Activated naive CD4-positive, alpha-beta T cell treated with anti-CD3 and anti-CD28 coated beads for 36 hours (primary cell): ENCODE data around the gene CORO2A. TPM values are rescaled to one million over a fixed set of nuclear protein-coding genes. Genes with fewer than 3 reads are reported as not detected.

Source experiments
- CTCF ChIA-PET: fragments of 350-600 bp; sonication (Branson Sonifier 250); formaldehyde crosslinking; loops from one replicate; lab custom pipeline; 2021; ENCODE audit warnings: antibody characterized with exemption; lab: Charles Lee
- DNase-seq: peaks from one replicate; pipeline ENCODE4 v3.0.0-alpha.2; 2020
- H3K27ac Mint-ChIP-seq: one replicate; pipeline ENCODE4 v1.8.0; 2021; ENCODE audit warnings: mild to moderate bottlenecking, mixed read lengths
- H3K27me3 Mint-ChIP-seq: one replicate; pipeline ENCODE4 v1.8.0; 2021; ENCODE audit warnings: low read depth, mixed read lengths
- H3K36me3 Mint-ChIP-seq: one replicate; pipeline ENCODE4 v1.8.0; 2021; ENCODE audit warnings: low read depth, mixed read lengths
- H3K4me1 Mint-ChIP-seq: one replicate; pipeline ENCODE4 v1.8.0; 2021; ENCODE audit warnings: low read depth, mixed read lengths
- H3K4me3 Mint-ChIP-seq: one replicate; pipeline ENCODE4 v1.8.0; 2021; ENCODE audit warnings: mild to moderate bottlenecking, moderate library complexity, mixed read lengths
- H3K9me3 Mint-ChIP-seq: one replicate; pipeline ENCODE4 v1.8.0; 2021; ENCODE audit warnings: mixed read lengths
- intact Hi-C: fragments of 100-400 bp; cut with micrococcal nuclease; formaldehyde crosslinking; loops from one replicate; pipeline ENCODE4 v1.15.1; 2023
- total RNA-seq, 2 experiments: library from RNA; stranded (reverse); gene quantifications; one replicate each; pipeline ENCODE4 v1.2.3, GENCODE V29; 2021

CORO2A gene
- total RNA-seq, 2 experiments from 2014 or later, result 8.1 to 8.2 TPM

DNA sequence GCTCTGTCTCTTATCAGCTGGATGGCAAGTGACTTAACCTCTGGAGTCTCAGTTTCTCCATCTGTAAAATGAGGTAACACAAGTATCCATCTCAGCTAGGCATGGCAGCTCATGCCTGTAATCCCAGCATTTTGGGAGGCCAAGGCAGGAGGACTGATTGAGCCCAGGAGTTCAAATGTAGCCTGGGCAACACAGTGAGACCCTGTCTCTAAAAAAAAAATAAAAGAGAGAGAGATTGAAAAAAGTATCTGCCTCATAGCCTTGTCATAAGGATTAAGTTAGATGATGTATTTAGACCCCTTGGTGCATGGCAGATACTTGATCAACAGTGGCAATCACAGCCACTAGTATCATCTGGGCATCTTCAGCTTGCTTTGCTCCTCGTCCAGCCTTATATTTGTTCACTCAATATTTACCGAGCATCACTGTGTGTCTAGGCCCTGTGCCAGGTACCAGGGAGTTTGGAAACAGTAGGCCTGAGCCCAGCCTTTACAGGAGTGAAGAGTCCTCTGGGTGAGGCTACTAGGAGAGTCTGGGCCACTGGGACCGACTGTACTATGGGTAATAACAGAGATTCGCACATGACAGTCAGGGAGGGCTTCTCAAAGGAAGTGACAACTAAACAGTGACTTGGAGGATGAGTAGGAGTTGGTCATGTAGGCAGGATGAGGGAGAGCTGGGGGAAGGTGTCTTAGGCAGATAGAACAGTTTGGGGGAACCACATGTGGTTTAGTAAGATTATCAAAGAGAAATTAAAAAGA, 34.2 kb downstream of the CORO2A start:
- Mint-ChIP-seq H3K4me1 (peaks cover 8% of the 10 kb centered on the region), H3K36me3 (peaks cover 1% of the 10 kb centered on the region), H3K9me3 (no peaks in the 10 kb centered on the region), H3K27ac (no peak overlapping the region), H3K4me3 (no peak overlapping the region), H3K27me3 (no peaks in the 10 kb centered on the region)
- CTCF ChIA-PET, result interaction anchor here (0.5 to 1.2 kb wide), 2 partner anchors 34 to 101 kb away, joined by 3 to 8 read pairs; partner anchors contain the start of gene CORO2A
- intact Hi-C loops, result no loop called here
- DNase-seq, result no peak

GRCh38 chr9:98157372-98157771, 35.1 kb downstream of the CORO2A start:
- Mint-ChIP-seq H3K27ac (no peak overlapping the region), H3K4me1 (peaks cover 8% of the 10 kb centered on the region), H3K9me3 (no peaks in the 10 kb centered on the region), H3K36me3 (peaks cover 1% of the 10 kb centered on the region), H3K4me3 (no peak overlapping the region), H3K27me3 (no peaks in the 10 kb centered on the region)
- intact Hi-C loops, result no loop called here
- CTCF ChIA-PET, result interaction anchor here (1.2 kb wide), 1 partner anchor 35 kb away, joined by 3 read pairs; the partner anchor contains the start of gene CORO2A
- DNase-seq, result no peak

GRCh38 chr9:98154678-98155077, 37.8 kb downstream of the CORO2A start:
- no peak for DNase-seq
- H3K36me3 Mint-ChIP-seq, result peaks cover 1% of the 10 kb centered on the region
- CTCF ChIA-PET, result interaction anchor here (0.7 kb wide), 1 partner anchor 1366 kb away, joined by 4 read pairs; no protein-coding TSS in a partner anchor
- intact Hi-C loops, result no loop called here
- H3K9me3 Mint-ChIP-seq, result no peaks in the 10 kb centered on the region
- no peaks in the 10 kb centered on the region for H3K27me3 Mint-ChIP-seq
- H3K4me1 Mint-ChIP-seq, result peaks cover 8% of the 10 kb centered on the region
- H3K27ac Mint-ChIP-seq, result no peak overlapping the region
- H3K4me3 Mint-ChIP-seq, result no peak overlapping the region

DNA sequence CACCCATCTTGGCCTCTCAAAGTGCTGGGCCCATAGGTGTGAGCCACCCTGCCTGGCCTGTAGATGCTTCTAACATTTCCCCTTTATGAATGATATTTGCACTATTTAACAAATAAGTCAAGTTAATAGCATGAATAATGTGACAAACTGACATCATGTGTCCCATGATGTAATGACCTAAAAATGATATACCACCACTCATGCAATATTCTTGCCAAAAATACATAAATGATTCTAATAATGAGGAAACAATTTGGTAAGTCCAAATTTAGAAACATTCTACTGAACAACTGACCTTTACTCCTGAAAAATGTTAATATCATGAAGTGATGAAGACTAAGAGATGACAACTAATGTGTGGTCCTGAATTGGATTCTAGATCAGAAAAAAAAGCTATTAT, 39.9 kb downstream of the CORO2A start:
- Mint-ChIP-seq H3K4me3 (no peak overlapping the region), H3K36me3 (peaks cover 3% of the 10 kb centered on the region), H3K4me1 (no peaks in the 10 kb centered on the region), H3K9me3 (no peaks in the 10 kb centered on the region), H3K27me3 (no peaks in the 10 kb centered on the region), H3K27ac (no peak overlapping the region)
- DNase-seq, result no peak
- CTCF ChIA-PET, result no interaction called here
- intact Hi-C loops, result no loop called here

GRCh38 chr9:98150721-98151120, 41.7 kb downstream of the CORO2A start:
- Mint-ChIP-seq H3K9me3 (no peaks in the 10 kb centered on the region), H3K27me3 (no peaks in the 10 kb centered on the region), H3K4me3 (no peak overlapping the region), H3K36me3 (peaks cover 2% of the 10 kb centered on the region), H3K4me1 (peaks cover 1% of the 10 kb centered on the region), H3K27ac (no peak overlapping the region)
- DNase-seq, result no peak
- CTCF ChIA-PET, result no interaction called here
- intact Hi-C loops, result no loop called here

DNA sequence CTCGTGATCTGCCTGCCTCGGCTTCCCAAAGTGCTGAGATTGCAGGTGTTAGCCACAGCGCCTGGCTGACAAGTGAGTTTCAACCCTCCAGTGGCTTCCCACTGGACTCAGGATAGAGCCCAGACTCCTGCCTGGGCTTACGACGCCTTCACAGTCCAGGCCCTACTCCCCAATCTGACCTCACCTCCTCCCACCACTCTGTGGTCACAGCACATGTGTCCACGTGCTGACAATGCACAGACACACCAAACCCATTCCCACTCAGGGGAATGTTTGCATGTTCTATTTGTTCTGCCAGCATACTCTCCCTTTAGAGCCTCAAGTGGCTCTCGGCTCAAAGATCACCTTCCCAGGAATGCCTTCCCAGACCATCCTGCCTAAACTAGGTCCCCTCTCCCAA, 42.3 kb downstream of the CORO2A start:
- Mint-ChIP-seq H3K9me3 (no peaks in the 10 kb centered on the region), H3K27me3 (no peaks in the 10 kb centered on the region), H3K27ac (no peak overlapping the region), H3K36me3 (peaks cover 1% of the 10 kb centered on the region), H3K4me3 (no peak overlapping the region), H3K4me1 (peaks cover 1% of the 10 kb centered on the region)
- CTCF ChIA-PET, result no interaction called here
- intact Hi-C loops, result no loop called here
- no peak for DNase-seq

DNA sequence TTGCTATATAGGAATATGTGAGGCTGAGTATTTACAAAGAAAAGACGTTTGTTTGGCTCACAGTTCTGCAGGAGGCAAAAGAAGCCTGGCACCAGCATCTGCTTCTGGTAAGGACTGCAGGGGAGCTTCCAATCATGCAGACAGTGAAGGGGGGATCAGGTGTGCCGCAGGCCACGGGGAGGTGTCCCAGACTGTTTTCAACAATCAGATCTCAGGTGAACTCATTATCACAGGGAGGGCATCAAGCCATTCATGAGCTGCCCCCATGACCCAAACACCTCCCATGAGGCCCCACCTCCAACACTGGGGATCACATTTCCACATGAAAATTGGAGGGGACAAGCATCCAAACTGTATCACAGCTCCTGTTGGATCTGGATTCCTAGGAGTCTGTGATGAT, 43.0 kb downstream of the CORO2A start:
- Mint-ChIP-seq H3K27me3 (no peaks in the 10 kb centered on the region), H3K9me3 (no peaks in the 10 kb centered on the region), H3K4me3 (no peak overlapping the region), H3K4me1 (peaks cover 1% of the 10 kb centered on the region), H3K27ac (no peak overlapping the region), H3K36me3 (peaks cover 1% of the 10 kb centered on the region)
- DNase-seq, result no peak
- intact Hi-C loops, result no loop called here
- CTCF ChIA-PET, result interaction anchor here (1.1 kb wide), 1 partner anchor 76 kb away, joined by 3 read pairs; no protein-coding TSS in a partner anchor

DNA sequence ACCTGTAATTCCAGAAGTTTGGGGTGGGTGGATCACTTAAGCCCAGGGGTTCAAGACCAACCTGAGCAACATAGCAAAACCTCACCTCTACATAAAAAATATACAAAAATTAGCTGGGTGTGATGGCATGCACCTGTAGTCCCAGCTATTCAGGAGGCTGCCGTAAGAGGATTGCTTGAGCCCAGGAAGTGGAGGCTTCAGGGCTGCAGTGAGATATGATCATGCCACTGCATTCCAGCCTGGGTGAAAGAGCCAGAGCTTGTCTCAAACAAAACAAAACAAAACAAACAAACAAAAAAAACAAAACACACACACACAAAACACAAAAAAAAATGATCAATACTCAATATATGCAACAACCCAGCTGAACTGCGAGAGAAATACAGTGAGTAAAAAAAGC, 44.0 kb downstream of the CORO2A start:
- CTCF ChIA-PET, result interaction anchor here (0.7 to 1.1 kb wide), 3 partner anchors 10 to 258 kb away, joined by 3 read pairs; no protein-coding TSS in a partner anchor
- H3K4me1 Mint-ChIP-seq, result peaks cover 1% of the 10 kb centered on the region
- DNase-seq, result no peak
- peaks cover 1% of the 10 kb centered on the region for H3K36me3 Mint-ChIP-seq
- intact Hi-C loops, result no loop called here
- H3K4me3 Mint-ChIP-seq, result no peak overlapping the region
- no peak overlapping the region for H3K27ac Mint-ChIP-seq
- no peaks in the 10 kb centered on the region for H3K9me3 Mint-ChIP-seq
- no peaks in the 10 kb centered on the region for H3K27me3 Mint-ChIP-seq

DNA sequence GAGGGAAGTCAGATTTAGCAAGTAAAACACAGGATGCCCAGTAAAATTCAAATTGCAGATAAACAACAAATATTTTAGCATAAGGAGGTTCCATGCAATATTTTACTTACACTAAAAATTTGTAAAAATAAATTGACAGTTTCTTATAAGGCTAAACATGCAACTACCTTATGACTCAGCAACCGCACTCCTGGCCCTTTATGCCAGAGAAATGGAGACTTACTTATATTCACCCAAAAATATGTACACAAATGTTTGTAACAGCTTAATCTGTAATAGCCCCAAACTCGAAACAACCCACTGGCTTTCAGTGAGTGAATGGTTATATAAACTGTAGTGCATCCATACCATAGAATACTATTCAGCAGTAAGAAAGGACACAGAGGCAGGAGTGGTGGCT, 44.9 kb downstream of the CORO2A start:
- Mint-ChIP-seq H3K36me3 (peaks cover 1% of the 10 kb centered on the region), H3K4me3 (no peak overlapping the region), H3K27ac (no peak overlapping the region), H3K9me3 (no peaks in the 10 kb centered on the region), H3K4me1 (peaks cover 1% of the 10 kb centered on the region), H3K27me3 (no peaks in the 10 kb centered on the region)
- CTCF ChIA-PET, result interaction anchor here (0.7 kb wide), 1 partner anchor 257 kb away, joined by 3 read pairs; no protein-coding TSS in a partner anchor
- DNase-seq, result no peak
- intact Hi-C loops, result no loop called here

DNA sequence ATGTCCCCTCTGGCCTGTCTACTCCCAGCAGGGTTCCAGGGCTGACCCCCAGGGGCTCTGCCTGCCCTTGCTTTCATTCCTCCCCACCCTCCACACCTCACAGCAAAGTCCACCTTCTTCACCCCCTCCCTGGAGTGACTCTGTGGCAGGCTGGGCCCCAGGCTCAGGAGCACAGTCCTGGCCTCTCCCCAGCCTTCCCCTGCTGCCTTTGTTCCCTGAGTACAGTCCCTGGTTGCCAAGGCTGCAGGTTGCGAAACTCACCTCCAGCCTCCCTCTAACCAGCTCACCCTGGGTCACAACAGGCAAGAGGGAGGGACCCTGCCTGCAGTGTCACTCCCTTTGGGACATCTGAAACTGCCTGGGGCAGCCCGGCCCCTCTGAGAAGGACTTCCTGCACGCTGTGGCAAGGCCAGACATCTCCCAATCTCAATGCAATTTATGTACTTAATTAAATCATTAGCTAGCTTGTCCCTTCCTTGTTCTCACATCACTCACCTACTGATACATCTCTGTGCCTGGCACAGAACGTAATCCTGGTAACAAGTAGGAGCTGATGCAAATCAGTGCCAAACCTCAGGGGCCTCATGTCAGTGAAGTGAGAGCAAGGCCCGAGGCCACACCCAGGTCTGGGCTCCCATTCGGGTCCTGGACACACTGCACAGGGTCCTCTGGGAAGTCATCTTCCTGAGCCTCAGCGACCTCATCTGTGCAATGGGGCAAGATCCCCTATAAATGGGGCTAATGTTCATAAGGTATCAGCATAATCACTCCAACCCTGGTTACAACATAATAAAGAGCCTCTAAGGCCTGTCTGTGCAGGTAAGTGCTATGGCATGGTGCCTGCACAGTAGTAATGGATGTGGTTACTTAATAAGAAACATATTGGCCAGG, 46.1 kb downstream of the CORO2A start:
- Mint-ChIP-seq H3K9me3 (no peaks in the 10 kb centered on the region), H3K36me3 (peaks cover 1% of the 10 kb centered on the region), H3K27me3 (no peaks in the 10 kb centered on the region), H3K27ac (no peak overlapping the region), H3K4me1 (peaks cover 1% of the 10 kb centered on the region), H3K4me3 (no peak overlapping the region)
- CTCF ChIA-PET, result no interaction called here
- no peak for DNase-seq
- intact Hi-C loops, result no loop called here

DNA sequence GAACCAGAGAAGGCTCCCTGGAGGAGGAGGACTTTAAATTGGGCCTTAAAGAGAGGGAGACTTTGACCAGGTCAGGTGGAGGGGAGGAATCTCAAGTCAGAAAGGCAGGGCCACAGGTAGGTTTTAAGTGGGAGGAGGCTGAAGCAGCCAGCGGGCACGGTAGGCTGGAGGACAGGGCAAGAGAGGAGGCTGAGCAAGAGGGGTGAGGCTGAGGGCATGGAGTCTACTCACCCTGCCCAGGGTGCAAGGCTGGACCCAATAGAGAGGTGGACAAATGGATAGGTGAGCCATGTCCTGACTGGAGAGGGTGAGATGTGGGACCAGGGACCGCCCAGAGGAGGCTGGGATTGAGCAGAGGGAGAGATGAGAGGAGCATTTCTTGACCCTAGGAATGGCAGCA, 47.8 kb downstream of the CORO2A start:
- Mint-ChIP-seq H3K4me1 (peaks cover 1% of the 10 kb centered on the region), H3K4me3 (no peak overlapping the region), H3K36me3 (peaks cover 1% of the 10 kb centered on the region), H3K9me3 (no peaks in the 10 kb centered on the region), H3K27me3 (no peaks in the 10 kb centered on the region), H3K27ac (no peak overlapping the region)
- CTCF ChIA-PET, result no interaction called here
- intact Hi-C loops, result no loop called here
- DNase-seq, result no peak

- CTCF ChIA-PET, result no interaction called here
- DNase-seq, result no peak
- intact Hi-C loops, result no loop called here
- Mint-ChIP-seq H3K27me3 (no peaks in the 10 kb centered on the region), H3K4me3 (no peak overlapping the region), H3K9me3 (no peaks in the 10 kb centered on the region), H3K4me1 (peaks cover 1% of the 10 kb centered on the region), H3K36me3 (no peaks in the 10 kb centered on the region), H3K27ac (no peak overlapping the region)
Measured at GRCh38 chr9:98144076-98144475, 48.4 kb downstream of the CORO2A start.
